ENCODE measurements around the gene ADAMTS2.
"Not testable (repeated sequence)": the region's sequence is repeated elsewhere in the genome, so short reads cannot be mapped to it uniquely, and the experiment has no call there.

Gene ADAMTS2

GRCh38 chr5:179216381-179216780 lies 128.9 kb downstream of the ADAMTS2 start:
- intact Hi-C loops (cut with DNase I); DNase-seq: not testable (repeated sequence)

DNA sequence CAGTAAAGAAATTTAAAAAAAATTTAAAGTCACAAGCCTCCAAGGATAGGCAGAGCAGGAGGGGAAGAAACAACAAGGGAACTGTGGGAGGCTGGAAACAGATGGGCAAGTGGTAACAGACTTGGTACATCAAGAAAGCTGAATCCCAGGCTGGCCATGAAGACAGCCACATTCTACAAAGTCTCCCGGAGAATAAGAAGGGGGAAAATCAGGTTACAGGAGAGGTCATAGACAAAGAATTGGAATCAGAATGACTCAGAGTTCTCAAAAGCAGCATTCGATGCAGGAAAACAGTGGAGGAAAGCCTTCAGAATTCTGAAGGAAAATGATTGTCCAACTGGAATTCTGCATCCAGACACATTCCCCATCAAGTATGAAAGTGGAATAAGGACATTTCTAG lies 129.7 kb downstream of the ADAMTS2 start:
- DNase-seq = no peak
- intact Hi-C loops (cut with DNase I) = no loop called here

DNA sequence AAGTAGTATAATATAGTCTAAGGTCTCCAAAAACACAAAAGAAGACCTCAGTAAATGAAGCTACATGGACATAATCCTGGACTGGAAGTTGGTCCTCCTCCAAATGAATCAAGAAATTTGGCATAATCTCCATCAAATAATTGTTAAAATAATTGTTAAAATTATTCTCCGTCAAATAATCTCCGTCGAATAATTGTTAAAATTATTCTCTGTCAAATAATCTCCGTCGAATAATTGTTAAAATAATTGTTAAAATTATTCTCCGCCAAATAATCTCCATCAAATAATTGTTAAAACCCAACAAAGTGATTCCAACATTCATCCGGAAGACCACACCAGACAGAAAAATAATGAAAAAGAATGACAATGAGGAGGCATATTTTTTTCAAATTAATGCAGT lies 130.6 kb downstream of the ADAMTS2 start:
- intact Hi-C loops (cut with DNase I) = no loop called here
- DNase-seq = no peak

GRCh38 chr5:179212870-179213269 lies 132.4 kb downstream of the ADAMTS2 start:
- DNase-seq = peak in 4 of 10 donors; percentile 39 to 88 (median 78)
- intact Hi-C loops (cut with DNase I) = no loop called here

DNA sequence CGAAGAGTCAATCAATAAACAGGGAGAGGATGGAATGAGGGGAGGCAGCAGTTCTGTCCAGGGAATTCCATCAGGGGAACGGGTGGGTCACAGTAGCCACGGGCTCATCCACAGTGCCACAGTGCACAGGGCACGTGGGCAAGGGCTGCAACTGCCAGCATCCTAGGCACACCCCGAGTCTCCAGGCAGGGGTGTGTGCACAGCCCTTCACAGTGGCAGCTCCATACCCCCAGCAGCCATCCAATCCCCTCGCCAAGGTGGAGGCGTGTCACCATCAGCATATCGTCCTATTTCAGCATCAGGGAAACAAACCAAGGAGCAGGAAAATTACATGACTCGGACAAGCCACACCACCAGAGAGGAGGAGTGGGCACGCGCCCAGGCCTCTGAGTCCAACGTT lies 133.6 kb downstream of the ADAMTS2 start:
- intact Hi-C loops (cut with DNase I) = no loop called here
- DNase-seq = peak in 2 of 10 donors; percentile 31 to 52

DNA sequence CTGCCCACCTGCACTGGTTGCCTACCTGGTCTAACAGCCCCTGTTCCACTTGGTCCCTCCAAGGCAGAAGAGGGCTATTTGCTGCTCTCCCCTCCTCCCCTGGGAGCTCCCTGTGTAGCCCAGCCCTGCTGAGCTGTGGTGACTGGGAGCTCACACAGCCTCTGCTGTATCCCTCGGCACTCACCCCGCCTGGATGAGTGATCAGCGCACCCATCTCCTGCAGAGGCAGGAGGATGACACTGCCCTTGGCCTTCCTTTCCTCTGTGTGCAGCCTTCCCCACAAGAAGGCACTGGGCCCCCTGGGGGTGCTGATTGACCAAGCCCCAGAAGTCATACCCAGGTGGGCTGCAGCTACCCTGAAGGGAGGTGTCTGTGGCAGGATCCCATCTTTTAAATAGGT lies 134.2 kb downstream of the ADAMTS2 start:
- intact Hi-C loops (cut with DNase I) = no loop called here
- DNase-seq = peak in 1 of 10 donors; percentile 75

- intact Hi-C loops (cut with DNase I) = no loop called here
- peak in 1 of 10 donors; percentile 44 for DNase-seq
Measured at GRCh38 chr5:179210478-179210877, 134.8 kb downstream of the ADAMTS2 start.

DNA sequence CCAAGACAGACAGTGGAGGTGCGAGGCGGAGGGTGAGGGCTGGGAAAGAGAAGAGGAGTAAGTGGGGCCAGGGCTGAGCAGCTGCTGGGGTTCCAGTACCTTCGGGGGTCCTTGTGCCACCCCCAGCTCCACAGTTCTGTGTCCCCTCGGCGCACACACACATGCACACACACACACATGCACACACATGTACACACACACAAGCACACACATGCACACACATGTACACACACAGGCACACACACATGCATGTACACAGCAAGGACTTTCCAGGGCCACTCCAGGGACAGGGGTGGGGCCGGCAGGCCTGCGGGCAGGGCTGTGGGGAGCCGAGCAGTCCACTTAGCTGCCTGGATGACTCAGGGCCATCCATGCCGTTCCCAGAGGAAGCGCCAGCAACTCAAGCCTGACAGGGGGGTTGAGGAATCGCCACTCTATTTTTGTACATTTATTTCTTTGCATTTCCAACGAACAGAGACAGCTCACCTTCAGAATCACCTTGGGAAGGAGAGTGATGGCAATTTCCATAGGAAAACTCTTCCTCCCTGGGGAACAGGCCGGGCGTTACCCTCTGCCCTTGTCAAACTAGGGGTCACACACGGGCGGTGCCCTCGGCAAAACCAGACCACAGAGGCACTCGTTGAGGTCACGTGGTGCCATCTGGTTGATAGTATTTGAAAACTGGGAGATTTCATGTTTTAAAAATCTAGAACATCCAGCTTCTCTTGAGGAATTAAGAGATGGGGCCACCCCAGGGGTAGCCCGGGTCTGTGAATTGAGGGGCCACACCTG lies 135.7 kb downstream of the ADAMTS2 start:
- intact Hi-C loops (cut with DNase I) = no loop called here

DNA sequence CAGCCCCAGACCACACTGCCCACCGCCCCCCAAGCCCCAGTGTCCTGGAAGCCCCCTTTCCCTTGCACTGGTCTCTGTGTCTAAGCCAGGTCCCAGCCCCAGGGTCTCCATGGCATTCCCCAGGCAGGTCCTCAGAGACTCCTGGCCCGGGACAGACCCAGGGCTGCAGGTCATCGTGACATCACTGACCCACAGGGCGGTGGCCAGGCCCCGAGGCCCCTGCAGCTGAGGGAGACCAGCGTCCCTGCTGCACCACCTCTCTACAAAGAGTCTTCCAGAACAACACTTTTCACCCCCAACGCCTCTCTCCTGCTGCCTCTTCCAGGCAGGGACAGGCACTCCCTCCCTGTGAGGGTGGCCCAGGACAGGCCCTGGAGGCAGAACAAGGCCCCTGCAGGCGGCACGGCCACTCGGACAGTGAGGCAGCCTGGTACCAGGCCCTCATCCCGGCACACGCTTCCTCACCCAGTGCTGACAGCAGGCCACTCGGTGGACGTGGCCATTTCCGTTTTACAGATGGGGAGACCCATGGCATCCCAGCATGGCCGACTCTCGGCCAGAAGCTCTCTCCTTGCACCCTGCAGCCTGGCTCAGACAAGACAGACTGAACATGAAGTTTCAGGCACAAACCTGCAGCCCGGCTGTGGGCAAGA lies 136.4 kb downstream of the ADAMTS2 start:
- DNase-seq = peak in 2 of 10 donors; percentile 63 to 72
- intact Hi-C loops (cut with DNase I) = no loop called here

More for the DNA sequence above, 135.7 kb downstream of the ADAMTS2 start:
- DNase-seq = peak in 1 of 10 donors; percentile 62

- peak in 2 of 10 donors; percentile 62 to 64 for DNase-seq
- intact Hi-C loops (cut with DNase I) = no loop called here
Measured at GRCh38 chr5:179207920-179208705, 137.1 kb downstream of the ADAMTS2 start.

GRCh38 chr5:179207470-179207869 lies 137.8 kb downstream of the ADAMTS2 start:
- peak in 2 of 10 donors; percentile 47 to 70 for DNase-seq
- intact Hi-C loops (cut with DNase I) = no loop called here

- peak in 2 of 10 donors; percentile 44 to 65 for DNase-seq
- intact Hi-C loops (cut with DNase I) = no loop called here
Measured at GRCh38 chr5:179206366-179206765, 138.9 kb downstream of the ADAMTS2 start.

- peak in 1 of 10 donors; percentile 27 for DNase-seq
- intact Hi-C loops (cut with DNase I) = no loop called here
Measured at GRCh38 chr5:179205277-179205676, 140.0 kb downstream of the ADAMTS2 start.

- peak in 1 of 10 donors; percentile 67 for DNase-seq
- intact Hi-C loops (cut with DNase I) = no loop called here
Measured at GRCh38 chr5:179204572-179204971, 140.7 kb downstream of the ADAMTS2 start.

GRCh38 chr5:179203248-179203647 lies 142.0 kb downstream of the ADAMTS2 start:
- DNase-seq = peak in 3 of 10 donors; percentile 64 to 71 (median 65)
- intact Hi-C loops (cut with DNase I) = no loop called here

- intact Hi-C loops (cut with DNase I) = no loop called here
- DNase-seq = peak in 3 of 10 donors; percentile 33 to 48 (median 43)
Measured at GRCh38 chr5:179201986-179202385, 143.3 kb downstream of the ADAMTS2 start.

DNA sequence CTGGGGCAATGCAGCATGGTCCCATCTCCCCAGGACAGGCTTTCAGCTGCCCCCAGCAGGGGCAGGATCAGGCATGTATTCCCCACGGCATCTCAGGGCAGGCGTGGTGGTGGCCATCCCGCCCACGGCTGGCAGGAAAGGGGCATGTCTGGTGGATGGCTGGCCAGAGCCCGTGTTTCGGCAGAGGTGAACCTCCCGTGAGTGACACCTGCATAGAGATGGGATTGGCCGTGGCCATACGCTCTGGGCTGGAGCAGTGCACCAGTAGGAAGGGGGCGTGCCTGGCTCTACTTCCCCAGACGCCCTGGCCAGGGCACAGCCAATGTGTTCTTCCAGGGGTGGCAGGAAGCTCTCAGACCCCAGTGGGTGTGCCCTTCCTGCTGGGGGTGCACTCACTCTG lies 146.0 kb downstream of the ADAMTS2 start:
- intact Hi-C loops (cut with DNase I) = no loop called here
- DNase-seq = peak in 3 of 10 donors; percentile 27 to 77 (median 63)

GRCh38 chr5:179198825-179199224 lies 146.4 kb downstream of the ADAMTS2 start:
- intact Hi-C loops (cut with DNase I) = no loop called here
- peak in 2 of 10 donors; percentile 44 to 63 for DNase-seq

DNA sequence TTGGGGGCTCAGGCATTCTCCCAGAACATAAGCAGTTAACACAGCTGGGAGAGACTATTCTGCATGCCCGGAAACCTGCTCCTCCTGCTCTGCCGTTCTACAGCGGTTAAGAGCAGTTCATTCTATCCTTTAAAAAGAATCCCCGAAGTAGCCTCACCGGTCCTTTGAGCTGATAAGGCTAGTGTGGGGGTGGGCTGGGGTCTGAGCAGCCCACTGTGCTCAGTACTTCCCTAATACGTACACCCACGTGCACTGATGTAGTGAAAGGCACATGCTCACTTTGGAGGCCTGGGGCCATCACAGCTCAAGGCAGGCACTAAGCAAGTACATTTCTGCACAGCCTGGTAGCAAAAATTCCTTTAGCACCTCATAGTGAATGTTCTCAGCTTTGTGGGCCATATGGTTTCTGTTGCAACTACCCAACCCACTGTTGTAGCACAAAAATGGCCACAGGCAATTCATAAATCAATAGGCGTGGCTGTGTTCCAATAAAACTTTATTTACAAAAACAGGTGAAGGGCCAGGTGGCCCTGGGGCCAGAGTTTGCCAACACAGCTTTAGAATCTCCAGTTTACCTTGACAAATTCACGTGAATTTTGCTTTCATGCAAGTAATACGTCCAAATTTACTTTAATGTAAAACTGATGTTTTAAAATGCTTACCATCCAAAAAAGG lies 148.7 kb downstream of the ADAMTS2 start:
- intact Hi-C loops (cut with DNase I) = no loop called here
- peak in 4 of 10 donors; percentile 3 to 57 (median 22) for DNase-seq

All from posterior cingulate gyrus (tissue), 11 donors.